Measurements from ENCODE around the gene CAMK1D. TPM values are rescaled to one million over a fixed set of nuclear protein-coding genes. Genes with fewer than 3 reads are reported as not detected.
A peak's percentile ranks its signal among the peaks of the same experiment; 100 is the strongest.
"Not testable (repeated sequence)": the region's sequence is repeated elsewhere in the genome, so short reads cannot be mapped to it uniquely, and the experiment has no call there.

Gene CAMK1D
- total RNA-seq, 1 donor from 2014 or later = 7.6 TPM

DNA sequence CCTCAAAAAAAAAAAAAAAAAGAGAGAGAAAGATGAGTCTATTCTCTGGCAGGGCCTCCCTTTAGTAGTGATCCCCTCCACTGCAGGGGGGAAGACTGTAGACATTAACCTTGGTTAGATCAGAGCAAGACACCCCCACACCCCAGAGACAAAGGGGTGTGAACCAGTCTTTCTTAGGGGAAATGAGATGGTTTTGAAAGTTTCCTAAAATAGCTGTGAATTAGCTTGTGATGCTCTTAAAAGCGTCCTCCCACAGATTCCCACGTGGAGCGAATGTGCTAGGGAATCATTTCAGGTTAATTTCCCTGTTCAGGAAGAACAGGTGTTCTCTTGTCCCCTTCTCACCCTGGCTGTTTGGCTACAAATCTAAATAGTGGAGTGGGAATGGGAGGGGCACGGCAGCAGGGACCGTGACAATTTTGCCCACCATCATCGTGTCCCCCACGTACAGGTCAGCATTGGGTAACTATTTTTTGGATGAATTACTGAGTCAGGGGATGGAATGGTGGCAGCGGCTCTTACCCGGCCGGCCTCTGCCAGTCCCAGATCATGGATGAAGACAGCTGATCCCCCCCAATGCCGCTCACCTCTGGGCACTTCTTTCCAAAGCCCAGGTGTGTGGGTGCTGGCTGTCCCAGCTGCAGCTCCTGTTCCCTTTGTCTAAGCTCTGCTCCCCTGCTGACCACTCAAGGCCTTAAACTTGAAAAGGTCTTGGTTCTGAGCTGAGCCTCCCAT lies 499.3 kb downstream of the CAMK1D start:
- Mint-ChIP-seq H3K4me3 (no peak overlapping the region), H3K27ac (no peak overlapping the region)

DNA sequence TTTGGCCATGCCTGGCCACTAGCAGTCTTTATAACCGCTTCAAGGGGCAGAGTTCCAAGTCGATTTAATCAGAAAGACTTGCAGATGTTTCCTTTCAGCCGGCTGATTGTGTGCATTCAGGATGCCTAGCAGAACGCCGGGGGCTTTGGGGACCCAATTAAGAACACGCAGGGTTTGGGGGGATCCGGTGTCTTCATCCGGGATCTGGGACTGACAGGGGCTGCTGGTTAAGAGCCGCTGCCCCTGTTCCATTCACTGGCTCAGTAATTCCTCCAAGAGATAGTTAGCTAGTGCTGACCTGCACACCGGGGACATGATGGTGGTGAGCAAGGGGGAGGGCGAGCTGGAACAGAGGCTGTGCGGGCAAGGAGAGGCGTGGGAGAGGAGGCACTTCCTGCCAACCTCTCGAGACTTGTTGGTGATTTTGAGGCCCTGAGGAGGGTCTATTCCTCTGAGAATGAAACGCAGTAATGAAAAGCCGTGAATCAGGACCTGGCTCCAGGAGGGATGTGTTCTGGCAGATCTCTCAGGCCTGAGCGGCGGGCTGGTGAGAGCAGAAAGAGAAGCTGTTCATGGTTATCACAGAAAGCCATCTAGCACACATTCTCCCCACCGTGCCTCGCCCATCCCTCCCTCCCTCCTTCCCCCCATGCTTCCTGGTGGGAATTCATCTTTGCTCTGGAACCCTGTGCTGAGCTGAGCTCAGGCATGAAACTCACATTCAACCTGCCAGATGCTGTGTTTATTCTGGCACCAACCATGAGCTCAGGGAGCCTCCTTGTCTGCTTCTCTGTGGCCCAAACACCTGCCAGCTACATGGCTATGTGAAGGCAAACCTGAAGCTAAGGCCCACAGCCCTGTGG lies 500.2 kb downstream of the CAMK1D start:
- DNase-seq (ENCODE audit: low spot score in 2 of 2, unreplicated experiment in 2 of 2) = no peak
- Mint-ChIP-seq H3K27ac (peak overlapping the region; percentile 55), H3K4me3 (no peak overlapping the region), H3K4me1 (peaks cover 29% of the 10 kb centered on the region), H3K36me3 (no peaks in the 10 kb centered on the region), H3K27me3 (ENCODE audit: low read depth) (no peaks in the 10 kb centered on the region), H3K9me3 (peaks cover 9% of the 10 kb centered on the region)
- TF ChIP-seq, protein P1, sequence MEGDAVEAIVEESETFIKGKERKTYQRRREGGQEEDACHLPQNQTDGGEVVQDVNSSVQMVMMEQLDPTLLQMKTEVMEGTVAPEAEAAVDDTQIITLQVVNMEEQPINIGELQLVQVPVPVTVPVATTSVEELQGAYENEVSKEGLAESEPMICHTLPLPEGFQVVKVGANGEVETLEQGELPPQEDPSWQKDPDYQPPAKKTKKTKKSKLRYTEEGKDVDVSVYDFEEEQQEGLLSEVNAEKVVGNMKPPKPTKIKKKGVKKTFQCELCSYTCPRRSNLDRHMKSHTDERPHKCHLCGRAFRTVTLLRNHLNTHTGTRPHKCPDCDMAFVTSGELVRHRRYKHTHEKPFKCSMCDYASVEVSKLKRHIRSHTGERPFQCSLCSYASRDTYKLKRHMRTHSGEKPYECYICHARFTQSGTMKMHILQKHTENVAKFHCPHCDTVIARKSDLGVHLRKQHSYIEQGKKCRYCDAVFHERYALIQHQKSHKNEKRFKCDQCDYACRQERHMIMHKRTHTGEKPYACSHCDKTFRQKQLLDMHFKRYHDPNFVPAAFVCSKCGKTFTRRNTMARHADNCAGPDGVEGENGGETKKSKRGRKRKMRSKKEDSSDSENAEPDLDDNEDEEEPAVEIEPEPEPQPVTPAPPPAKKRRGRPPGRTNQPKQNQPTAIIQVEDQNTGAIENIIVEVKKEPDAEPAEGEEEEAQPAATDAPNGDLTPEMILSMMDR (IDR thresholded peaks at IDR 0.05; ENCODE audit: unreplicated experiment) = no peak

More for the DNA sequence above, 499.3 kb downstream of the CAMK1D start:
- H3K27me3 Mint-ChIP-seq (ENCODE audit: low read depth) = no peaks in the 10 kb centered on the region
- peaks cover 9% of the 10 kb centered on the region for H3K9me3 Mint-ChIP-seq
- no peaks in the 10 kb centered on the region for H3K36me3 Mint-ChIP-seq
- no peak for DNase-seq (ENCODE audit: low spot score in 2 of 2, unreplicated experiment in 2 of 2)
- TF ChIP-seq, protein P1 (IDR thresholded peaks at IDR 0.05; ENCODE audit: unreplicated experiment) = no peak
- H3K4me1 Mint-ChIP-seq = peaks cover 33% of the 10 kb centered on the region

DNA sequence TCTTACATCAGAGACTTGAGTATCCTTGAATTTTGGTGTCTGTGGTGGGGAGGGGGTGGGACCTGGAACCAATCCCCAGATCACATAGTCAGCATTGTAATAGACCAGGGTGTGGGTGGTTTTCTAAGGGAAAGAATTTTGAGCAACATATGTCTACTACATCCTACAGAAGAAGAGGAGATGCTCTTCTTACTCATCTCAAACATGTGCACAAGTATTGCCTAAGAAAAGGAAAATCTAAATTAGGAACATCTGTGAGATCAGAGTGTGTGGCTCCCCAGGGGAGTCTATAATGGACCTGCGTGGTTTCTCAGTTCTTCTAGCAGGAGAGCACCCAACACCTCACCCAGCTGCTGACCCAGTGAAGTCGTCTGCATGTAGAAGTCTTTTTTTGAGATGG lies 503.3 kb downstream of the CAMK1D start:
- Mint-ChIP-seq H3K27me3 (ENCODE audit: low read depth) (peaks cover 4% of the 10 kb centered on the region), H3K36me3 (peaks cover 2% of the 10 kb centered on the region), H3K27ac (no peak overlapping the region), H3K4me3 (no peak overlapping the region), H3K9me3 (peaks cover 19% of the 10 kb centered on the region), H3K4me1 (peaks cover 21% of the 10 kb centered on the region)
- no peak for DNase-seq (ENCODE audit: low spot score in 2 of 2, unreplicated experiment in 2 of 2)
- TF ChIP-seq, protein P1 (IDR thresholded peaks at IDR 0.05; ENCODE audit: unreplicated experiment) = no peak

DNA sequence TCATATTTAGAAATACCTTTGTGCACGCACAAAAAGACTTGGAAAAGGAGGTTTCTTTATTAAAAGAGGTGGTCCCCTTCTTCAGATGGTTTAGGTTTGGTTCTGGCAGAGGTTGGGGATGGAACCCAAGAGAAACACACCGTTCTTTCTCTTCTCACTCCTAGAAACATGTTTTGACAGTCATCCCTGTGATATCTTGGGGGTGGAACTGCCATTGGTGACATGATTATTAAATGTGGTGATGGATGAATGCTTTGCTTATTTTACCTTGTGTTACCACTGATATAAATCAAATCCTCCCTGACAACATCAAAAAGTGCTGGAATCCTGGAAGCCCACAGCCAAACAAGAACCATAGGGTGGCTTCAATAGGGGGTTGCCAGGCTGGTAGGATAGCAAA lies 505.6 kb downstream of the CAMK1D start:
- Mint-ChIP-seq H3K27ac (no peak overlapping the region), H3K36me3 (peaks cover 2% of the 10 kb centered on the region), H3K9me3 (peaks cover 30% of the 10 kb centered on the region), H3K4me3 (no peak overlapping the region), H3K4me1 (peaks cover 10% of the 10 kb centered on the region), H3K27me3 (ENCODE audit: low read depth) (peaks cover 26% of the 10 kb centered on the region)
- TF ChIP-seq, protein P1 (IDR thresholded peaks at IDR 0.05; ENCODE audit: unreplicated experiment) = no peak
- no peak for DNase-seq (ENCODE audit: low spot score in 2 of 2, unreplicated experiment in 2 of 2)

DNA sequence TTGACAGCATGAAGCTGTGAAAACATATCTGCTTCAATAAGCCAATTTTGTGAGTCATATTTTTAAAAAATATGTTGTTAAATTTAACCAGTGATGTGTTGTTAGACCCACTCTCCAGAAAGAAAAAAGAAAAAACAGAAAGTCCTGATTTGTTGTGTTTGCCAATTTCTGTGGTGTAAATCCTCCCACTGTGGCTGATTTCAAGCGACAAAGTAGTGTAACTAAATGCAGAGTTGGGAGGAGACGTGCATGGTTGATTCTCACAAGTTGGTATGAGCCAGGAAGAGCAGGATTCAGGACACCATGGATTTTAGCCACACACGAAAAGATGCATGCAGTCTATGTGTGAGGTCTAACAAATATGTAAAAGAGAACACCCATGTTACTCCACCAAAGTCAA lies 513.1 kb downstream of the CAMK1D start:
- H3K36me3 Mint-ChIP-seq = no peaks in the 10 kb centered on the region
- H3K9me3 Mint-ChIP-seq = peaks cover 33% of the 10 kb centered on the region
- no peak overlapping the region for H3K27ac Mint-ChIP-seq
- peaks cover 33% of the 10 kb centered on the region for H3K27me3 Mint-ChIP-seq (ENCODE audit: low read depth)
- no peaks in the 10 kb centered on the region for H3K4me1 Mint-ChIP-seq
- no peak overlapping the region for H3K4me3 Mint-ChIP-seq
- no peak for DNase-seq (ENCODE audit: low spot score in 2 of 2, unreplicated experiment in 2 of 2)
- TF ChIP-seq, protein P1 (IDR thresholded peaks at IDR 0.05; ENCODE audit: unreplicated experiment) = no peak

DNA sequence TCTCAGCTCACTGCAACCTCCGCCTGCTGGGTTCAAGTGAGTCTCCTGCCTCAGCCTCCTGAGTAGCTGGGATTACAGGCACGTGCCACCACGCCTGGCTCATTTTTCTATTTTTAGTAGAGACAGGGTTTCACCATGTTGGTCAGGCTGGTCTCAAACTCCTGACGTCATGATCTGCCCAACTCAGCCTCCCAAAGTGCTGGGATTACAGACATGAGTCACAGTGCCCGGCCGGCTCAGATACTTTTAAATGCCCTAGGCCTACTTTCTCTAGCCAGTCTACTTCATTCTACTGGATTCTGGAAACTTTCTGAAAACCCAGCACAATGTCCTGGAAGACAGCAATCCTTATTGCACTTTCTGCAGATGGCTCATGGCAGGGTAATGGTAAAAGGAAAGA lies 516.2 kb downstream of the CAMK1D start:
- H3K9me3 Mint-ChIP-seq = peaks cover 22% of the 10 kb centered on the region
- DNase-seq (ENCODE audit: low spot score in 2 of 2, unreplicated experiment in 2 of 2); H3K36me3 Mint-ChIP-seq; H3K27ac Mint-ChIP-seq; H3K4me3 Mint-ChIP-seq; H3K4me1 Mint-ChIP-seq; H3K27me3 Mint-ChIP-seq (ENCODE audit: low read depth): not testable (repeated sequence)

Data from mesothelial cell of epicardium (in vitro differentiated cells).